GM21423 (cell line): ENCODE results near the gene SH2D5.
"Not testable (repeated sequence)": the region's sequence is repeated elsewhere in the genome, so short reads cannot be mapped to it uniquely, and the experiment has no call there.

Experiments
- ATAC-seq: cut with Tn5 transposase; IDR thresholded peaks from one replicate; pipeline ENCODE4 v1.9.1; 2021; ENCODE audit warnings: mild to moderate bottlenecking, moderate library complexity; ENCODE audit not compliant: unreplicated experiment

Gene SH2D5

GRCh38 chr1:20696397-20697333 lies 35.8 kb downstream of the SH2D5 start:
- ATAC-seq = peak; percentile 67

DNA sequence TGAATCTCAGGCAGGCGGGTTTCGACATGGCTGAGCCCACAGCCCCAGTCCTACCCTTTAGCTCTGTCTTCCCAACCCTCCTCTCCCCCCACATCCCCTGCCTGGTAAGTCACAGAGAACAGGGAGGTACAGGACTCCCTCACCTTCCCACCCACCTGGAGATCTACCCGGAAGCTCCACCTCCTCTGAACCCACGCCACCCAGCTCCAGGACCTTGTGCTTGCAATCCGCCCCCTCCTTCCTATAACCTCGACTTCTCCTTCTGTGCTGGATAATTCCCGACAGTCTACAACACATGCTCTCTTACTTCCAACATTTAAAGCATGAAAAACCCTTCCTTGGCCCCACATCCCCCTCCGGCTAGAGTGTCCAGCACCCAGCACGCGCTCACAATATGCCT lies 37.0 kb downstream of the SH2D5 start:
- no peak for ATAC-seq

GRCh38 chr1:20693623-20694022 lies 38.9 kb downstream of the SH2D5 start:
- no peak for ATAC-seq

DNA sequence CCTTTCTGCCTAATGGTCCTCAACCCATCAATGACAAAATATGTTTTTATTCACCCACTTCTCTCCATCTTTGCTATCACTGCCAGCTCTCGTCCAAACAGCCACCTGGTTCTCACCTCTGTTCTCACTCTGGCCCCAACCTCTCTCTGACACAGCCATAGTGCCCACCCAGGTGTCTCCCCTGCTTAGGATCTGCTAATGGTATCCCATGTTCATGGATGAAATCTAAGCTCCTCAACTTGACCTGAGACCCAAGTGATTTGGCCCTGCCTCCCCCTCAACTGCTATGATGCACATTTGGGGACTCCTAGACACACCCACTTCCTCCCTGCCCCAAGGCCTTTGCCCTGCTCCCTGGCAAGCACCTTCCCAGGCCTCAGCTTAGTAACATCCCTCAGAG lies 40.6 kb downstream of the SH2D5 start:
- no peak for ATAC-seq

DNA sequence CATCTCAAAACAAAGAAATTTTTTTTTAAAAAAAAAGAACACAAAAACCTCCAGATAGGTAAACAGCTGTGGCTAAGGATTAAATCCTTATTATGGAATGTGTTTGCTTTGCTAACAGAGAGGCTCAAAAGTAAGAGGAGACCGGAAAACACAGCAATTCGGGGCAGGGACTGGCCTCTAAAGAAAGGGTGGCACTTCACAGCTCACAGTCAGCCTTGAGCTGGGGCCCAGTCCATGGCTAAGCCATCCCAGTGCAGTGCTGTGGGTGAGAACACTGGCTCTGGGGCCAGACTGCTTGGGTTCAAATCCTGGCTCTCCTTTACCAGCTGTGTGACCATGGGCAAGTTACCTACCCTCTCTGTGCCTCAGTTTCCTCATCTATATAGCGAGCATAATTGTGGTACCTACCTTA lies 42.9 kb downstream of the SH2D5 start:
- no peak for ATAC-seq

GRCh38 chr1:20686883-20687725 lies 45.4 kb downstream of the SH2D5 start:
- no peak for ATAC-seq

GRCh38 chr1:20685741-20686140 lies 46.8 kb downstream of the SH2D5 start:
- ATAC-seq = no peak

DNA sequence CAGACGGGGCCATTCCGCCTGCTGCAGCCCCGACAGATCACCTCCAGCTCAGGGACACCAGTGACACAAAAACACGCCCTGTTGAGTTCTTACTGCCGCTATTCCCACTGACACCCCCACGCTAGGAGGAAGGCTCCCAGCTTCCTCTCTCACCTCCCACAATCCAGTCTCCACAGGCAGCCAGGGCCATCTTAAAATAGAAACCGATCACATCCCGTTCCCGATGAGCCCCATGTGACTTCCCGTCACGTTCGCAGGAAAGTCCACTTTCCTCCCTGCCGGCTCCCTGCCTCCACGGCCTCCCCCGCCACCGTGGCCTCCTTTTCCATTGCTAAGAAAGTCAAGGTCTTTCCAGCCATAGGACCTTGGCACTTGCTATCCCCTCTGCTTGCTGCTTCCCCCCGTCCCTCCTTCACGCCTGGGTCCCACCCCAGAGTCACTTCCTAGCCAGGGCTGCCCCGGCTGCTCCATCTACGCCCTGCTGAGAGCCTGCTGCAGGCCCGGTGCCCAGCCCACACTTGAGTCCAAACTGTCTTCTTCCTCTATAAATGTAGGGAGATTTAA lies 47.3 kb downstream of the SH2D5 start:
- no peak for ATAC-seq

DNA sequence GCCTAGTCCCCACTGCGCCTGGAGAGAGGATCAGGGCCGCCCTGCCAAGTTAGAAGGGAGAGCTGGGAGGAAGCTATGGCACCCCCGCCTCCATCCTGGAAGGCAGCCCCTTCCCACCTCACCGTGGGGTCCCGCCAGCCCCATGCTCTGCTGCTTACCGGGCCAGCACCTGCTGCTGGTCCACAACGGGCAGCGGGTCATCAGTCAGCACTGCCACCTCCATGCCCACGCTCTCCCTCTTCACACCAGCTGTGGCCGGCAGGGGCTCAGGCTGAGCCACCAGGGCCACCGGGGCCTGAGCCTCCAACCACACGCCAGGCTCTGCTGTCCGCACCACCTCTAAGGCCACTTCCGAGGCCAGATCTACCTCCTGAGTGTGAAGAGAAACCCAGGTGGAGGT lies 47.9 kb downstream of the SH2D5 start:
- ATAC-seq = no peak

DNA sequence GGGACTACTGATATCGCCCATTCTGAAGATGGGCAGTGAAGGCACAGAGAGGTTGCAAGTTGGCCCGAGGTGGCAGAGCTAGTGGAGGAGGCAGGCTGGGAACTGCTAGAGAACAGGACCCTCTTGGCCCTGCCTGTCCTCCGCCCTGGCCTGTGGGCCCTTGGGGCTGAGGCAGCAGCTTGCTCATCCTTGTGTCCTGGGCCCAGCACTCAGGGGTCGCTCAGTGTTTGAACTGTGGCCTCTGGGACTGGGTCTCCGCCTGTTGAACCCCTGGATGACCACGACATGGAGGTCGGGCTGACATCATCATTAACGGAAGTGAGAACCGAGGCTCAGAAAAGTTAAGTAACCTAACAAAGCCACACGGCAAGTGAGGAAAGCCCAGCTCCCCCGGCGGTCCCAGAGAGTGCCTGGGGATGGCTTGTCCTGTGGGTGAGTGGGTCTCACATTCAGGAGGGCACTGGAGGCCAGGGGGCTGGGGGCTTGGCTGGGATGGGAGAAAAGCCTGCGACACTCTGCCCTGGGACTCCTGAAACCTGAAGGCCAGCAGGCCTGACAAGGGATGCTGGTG lies 48.4 kb downstream of the SH2D5 start:
- no peak for ATAC-seq

DNA sequence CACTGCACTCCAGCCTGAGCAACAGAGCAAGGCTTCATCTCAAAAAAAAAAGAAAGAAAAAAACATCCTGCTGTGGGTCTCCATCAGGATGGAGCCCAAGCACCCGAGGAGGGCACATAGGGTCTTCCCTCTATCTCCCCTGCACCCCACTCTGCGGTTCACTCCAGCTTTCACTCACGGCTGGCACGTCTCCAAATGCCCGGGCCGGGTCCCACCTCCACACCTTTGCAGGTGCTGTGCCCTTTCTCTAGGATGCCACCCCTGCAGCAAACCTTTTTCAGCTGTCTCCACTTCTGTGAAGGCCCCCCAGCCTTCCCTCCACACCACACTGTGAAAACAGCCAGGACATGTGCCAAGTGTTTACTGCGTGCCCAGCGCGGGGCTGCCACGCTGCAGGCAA lies 48.9 kb downstream of the SH2D5 start:
- no peak for ATAC-seq

- ATAC-seq = no peak
These were observed 49.8 kb downstream of the SH2D5 start for GRCh38 chr1:20682571-20683236.

- no peak for ATAC-seq
These were observed 50.5 kb downstream of the SH2D5 start for GRCh38 chr1:20681999-20682398.

DNA sequence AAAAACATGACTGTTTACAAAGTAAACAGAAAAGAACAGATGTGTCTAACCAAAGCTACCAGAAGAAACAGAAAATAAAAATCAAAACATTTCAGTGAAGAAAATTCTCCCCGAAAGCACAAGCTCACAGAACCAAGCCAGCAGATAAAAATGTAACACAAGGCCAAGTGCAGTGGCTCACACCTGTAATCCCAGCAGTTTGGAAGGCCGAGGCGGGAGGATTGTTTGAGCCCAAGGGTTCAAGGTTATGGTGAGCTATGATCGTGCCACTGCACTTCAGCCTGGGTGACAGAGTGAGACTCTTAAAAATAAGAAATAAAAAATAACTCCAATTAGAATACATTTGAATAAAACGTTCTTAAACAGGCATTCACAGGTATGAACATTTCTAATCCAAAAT lies 52.2 kb downstream of the SH2D5 start:
- ATAC-seq = no peak

DNA sequence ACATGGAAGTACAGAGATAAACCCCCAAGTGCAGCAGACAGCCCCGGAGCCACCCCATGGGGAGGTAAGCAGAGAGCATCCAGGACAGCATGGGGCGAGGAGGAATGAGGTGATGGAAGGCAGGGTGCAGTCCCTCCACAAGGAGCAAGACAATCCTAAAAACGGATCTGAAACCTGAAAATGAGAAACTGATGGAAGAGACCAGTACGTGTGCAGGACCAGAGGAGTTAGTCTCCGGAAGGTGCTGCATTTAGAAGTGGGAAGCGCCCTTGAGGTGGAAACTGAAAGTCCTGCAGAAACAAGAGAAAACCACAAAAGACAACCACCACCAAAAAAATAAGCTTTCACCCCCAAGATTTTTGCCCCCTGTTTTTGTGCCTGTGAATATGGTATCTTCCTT lies 53.9 kb downstream of the SH2D5 start:
- no peak for ATAC-seq

DNA sequence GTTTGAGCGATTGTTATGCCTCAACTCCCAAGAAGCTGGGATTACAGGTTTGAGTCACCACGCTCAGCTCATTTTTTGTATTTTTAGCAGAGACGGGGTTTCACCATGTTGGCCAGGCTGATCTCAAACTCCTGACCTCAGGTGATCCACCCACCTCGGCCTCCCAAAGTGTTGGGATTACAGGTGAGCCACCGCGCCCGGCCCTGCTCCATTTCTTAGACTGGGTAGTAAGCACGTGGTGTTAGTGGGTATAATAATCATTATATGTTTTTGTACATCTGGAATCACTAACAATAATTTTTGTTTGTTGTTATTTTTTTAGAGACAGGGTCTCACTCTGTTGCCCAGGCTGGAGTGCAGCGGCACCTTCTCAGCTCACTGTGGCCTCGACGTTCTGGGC lies 58.9 kb downstream of the SH2D5 start:
- not testable (repeated sequence) for ATAC-seq

DNA sequence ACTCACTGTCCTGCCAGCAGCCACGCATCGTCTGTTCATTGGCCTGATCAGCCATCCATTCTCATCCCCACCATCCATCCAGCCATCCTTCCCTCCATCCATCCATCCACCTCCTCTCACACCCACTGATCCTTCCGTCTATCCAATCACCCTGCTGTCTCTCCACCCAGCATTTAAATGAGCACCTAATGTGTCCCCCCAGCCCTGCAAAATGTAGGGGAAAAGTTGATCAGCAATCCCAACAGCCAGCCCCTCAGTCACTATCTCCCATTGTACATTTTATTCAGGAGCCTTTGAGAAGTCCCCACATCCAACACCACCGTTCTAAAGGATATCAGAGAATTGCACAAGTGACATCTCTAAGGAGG lies 60.3 kb downstream of the SH2D5 start:
- ATAC-seq = no peak

GRCh38 chr1:20670936-20671335 lies 61.6 kb downstream of the SH2D5 start:
- ATAC-seq = no peak
